ENCODE data around the gene ADAMTSL1. TPM values are rescaled to one million over a fixed set of nuclear protein-coding genes. Genes with fewer than 3 reads are reported as not detected.

Gene ADAMTSL1
- total and polyA plus RNA-seq, 2 of the 13 experiments (the other 11 are each of a cell fraction or from before 2014, with no cell fraction given): not detected

DNA sequence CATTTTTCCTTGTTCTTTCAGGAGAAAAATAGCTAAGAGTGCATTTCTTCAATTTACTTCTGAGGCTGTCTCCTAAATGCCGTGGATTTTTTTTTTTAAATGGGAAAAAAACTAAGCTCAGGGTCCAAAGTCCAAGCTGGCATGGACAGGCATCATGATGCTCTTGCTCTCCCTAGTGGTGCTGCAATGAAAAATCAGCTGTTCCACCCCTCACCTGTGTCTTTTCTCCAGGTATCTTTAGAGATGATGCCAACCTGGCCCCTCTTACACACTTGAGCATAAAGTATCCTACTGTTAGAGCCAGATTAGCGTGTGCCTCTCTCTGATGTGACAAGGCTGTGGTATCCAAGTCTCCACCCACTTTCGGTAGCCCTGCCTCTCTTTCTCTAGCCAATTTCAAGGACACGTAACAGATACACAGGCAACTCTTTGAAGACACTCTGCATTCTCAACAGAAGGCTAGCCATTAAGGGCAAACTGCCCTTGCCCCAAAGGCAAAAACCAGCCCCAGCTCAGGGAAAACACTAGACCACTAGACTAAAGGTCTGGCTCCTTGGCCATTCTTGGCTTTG lies 350.2 kb downstream of the ADAMTSL1 start (continued):
- peak; percentile 42; the same call in 1 of the 2 replicates for TF ChIP-seq TFAP4 (IDR thresholded peaks at IDR 0.05; ENCODE audit: borderline replicate concordance, low read depth)
- TF ChIP-seq, protein P1, sequence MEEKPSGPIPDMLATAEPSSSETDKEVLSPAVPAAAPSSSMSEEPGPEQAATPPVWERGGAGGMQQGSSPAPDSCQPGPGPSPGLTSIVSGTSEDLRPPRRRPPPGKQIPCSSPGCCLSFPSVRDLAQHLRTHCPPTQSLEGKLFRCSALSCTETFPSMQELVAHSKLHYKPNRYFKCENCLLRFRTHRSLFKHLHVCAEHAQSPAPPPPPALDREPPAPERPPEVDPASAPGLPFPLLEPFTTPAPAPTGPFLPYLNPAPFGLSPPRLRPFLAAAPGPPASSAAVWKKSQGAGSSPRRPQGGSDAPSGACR (CRISPR knock-in tag; IDR thresholded peaks at IDR 0.05): no peak
- no peak for TF ChIP-seq ZNF629 (CRISPR knock-in tag; conservative IDR thresholded peaks at IDR 0.05)
- TF ChIP-seq STAG1 (CRISPR knock-in tag; IDR thresholded peaks at IDR 0.05): peak; percentile 59
- no peak for TF ChIP-seq ZNF607 (CRISPR knock-in tag; IDR thresholded peaks at IDR 0.05; ENCODE audit: borderline replicate concordance)
- no peak for TF ChIP-seq ISX (CRISPR knock-in tag; conservative IDR thresholded peaks at IDR 0.05)
- no peak for TF ChIP-seq ZNF703 (CRISPR knock-in tag; IDR thresholded peaks at IDR 0.05; ENCODE audit: borderline replicate concordance)
- no peak for TF ChIP-seq ZNF326 (CRISPR knock-in tag; IDR thresholded peaks at IDR 0.05; ENCODE audit: borderline replicate concordance)
- no peak for TF ChIP-seq ZNF274 (CRISPR knock-in tag; IDR thresholded peaks at IDR 0.05)
- TF ChIP-seq ZNF777 (CRISPR knock-in tag; IDR thresholded peaks at IDR 0.05): no peak
- TF ChIP-seq SKI (IDR thresholded peaks at IDR 0.05; ENCODE audit: partially characterized antibody): no peak
- no peak for TF ChIP-seq ZBTB37 (CRISPR knock-in tag; IDR thresholded peaks at IDR 0.05)
- TF ChIP-seq POLR2G (IDR thresholded peaks at IDR 0.05; ENCODE audit: low read depth, low read length): no peak
- no peak for TF ChIP-seq TCF7 (IDR thresholded peaks at IDR 0.05; ENCODE audit: low read depth)
- TF ChIP-seq SYNCRIP (IDR thresholded peaks at IDR 0.05; ENCODE audit: insufficient read depth, low read depth, low read length): no peak
- no peak for TF ChIP-seq JUND (CRISPR knock-in tag; IDR thresholded peaks at IDR 0.05)
- TF ChIP-seq ARNTL (CRISPR knock-in tag; IDR thresholded peaks at IDR 0.05): no peak
- TF ChIP-seq KMT2A (CRISPR knock-in tag; IDR thresholded peaks at IDR 0.05): no peak
- TF ChIP-seq SP1 (IDR thresholded peaks at IDR 0.05): no peak
- TF ChIP-seq SP1 (CRISPR knock-in tag; IDR thresholded peaks at IDR 0.05): no peak
- TF ChIP-seq ZNF605 (CRISPR knock-in tag; IDR thresholded peaks at IDR 0.05): no peak
- TF ChIP-seq REST (IDR thresholded peaks at IDR 0.05; ENCODE audit: borderline replicate concordance in 1 of 2, low read depth in 1 of 2, low read length in 2 of 2): no peak

All from HepG2 (cell line).